Measurements from ENCODE around the gene KRTAP10-1. TPM values are rescaled to one million over a fixed set of nuclear protein-coding genes. Genes with fewer than 3 reads are reported as not detected.

KRTAP10-1 gene
- total and polyA plus RNA-seq, 9 of the 15 experiments (the other 6 are each of a cell fraction or from before 2014, with no cell fraction given) = not detected

DNA sequence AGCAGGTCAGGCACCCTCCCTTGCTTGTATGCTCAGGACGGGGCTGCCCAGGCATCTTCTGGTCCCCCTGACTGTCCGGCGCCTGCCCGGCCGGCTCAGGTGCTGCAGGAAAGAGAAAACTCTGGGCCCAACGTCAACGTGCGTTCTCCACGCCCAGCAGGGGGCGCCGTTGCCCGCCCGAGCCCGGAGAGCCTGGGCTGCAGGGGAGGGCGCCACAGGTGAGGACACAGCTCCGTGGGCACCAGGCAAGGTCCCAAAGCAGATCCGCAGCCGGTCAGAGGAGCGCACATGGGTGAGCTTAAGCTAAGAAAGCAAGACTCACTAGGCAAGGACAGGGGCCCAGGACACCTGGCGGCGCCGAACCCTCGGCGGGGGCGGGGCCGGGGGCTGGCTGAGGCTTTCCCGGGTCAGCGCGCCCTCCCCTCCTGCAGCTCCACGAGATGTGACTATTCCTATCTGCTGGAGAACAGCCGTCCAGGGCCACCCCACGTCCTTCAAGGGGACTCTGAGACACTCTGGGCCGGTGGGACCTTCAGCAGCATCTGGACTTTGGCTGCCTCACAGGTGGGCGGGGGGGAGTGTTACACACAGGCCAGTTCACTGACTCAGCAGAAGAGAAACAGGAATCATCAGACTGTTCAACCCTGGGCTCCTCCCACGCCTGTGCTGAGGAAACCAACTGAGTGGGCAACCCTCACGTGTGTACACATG is 29.3 kb downstream of the KRTAP10-1 start (continued):
- TF ChIP-seq ZZZ3 (IDR thresholded peaks at IDR 0.05) (no peak), MAZ (CRISPR knock-in tag; conservative IDR thresholded peaks at IDR 0.05 in 1 of 2, IDR thresholded peaks at IDR 0.05 in 1 of 2) (peak; percentile 64 to 83), MYC (IDR thresholded peaks at IDR 0.05; ENCODE audit: low read depth, low read length) (0 out of 2 replicates have a peak, but pooled peaks have one; percentile 40), MYC (CRISPR knock-in tag; IDR thresholded peaks at IDR 0.05; ENCODE audit: borderline replicate concordance, low read depth) (no peak), PHB (CRISPR knock-in tag; IDR thresholded peaks at IDR 0.05) (0 out of 2 replicates have a peak, but pooled peaks have one; percentile 26), CBX1 (IDR thresholded peaks at IDR 0.05; ENCODE audit: low read depth) (no peak), DDX20 (tag; IDR thresholded peaks at IDR 0.05; ENCODE audit: low read depth) (no peak), GABPB1 (CRISPR knock-in tag; IDR thresholded peaks at IDR 0.05) (0 out of 2 replicates have a peak, but pooled peaks have one; percentile 34), FOSL1 (tag; conservative IDR thresholded peaks at IDR 0.05) (no peak), NRF1 (conservative IDR thresholded peaks at IDR 0.05 in 1 of 2, IDR thresholded peaks at IDR 0.05 in 1 of 2) (peak; percentile 18 to 39; a peak in 2 of 4 replicates), ATF1 (CRISPR knock-in tag; IDR thresholded peaks at IDR 0.05) (no peak), ATF1 (tag; IDR thresholded peaks at IDR 0.05) (peak; percentile 48; the same call in 1 of the 2 replicates), RAD21 (CRISPR knock-in tag; conservative IDR thresholded peaks at IDR 0.05 in 1 of 2, IDR thresholded peaks at IDR 0.05 in 1 of 2) (peak; percentile 93 to 96), NCOR1 (IDR thresholded peaks at IDR 0.05) (no peak), ZNF224 (CRISPR knock-in tag; IDR thresholded peaks at IDR 0.05) (no peak), SMC3 (conservative IDR thresholded peaks at IDR 0.05; ENCODE audit: insufficient read depth, low read depth, low read length) (peak; percentile 92), ZNF316 (IDR thresholded peaks at IDR 0.05) (peak; percentile 86), NR2F6 (CRISPR knock-in tag; IDR thresholded peaks at IDR 0.05) (no peak), MCM7 (IDR thresholded peaks at IDR 0.05) (no peak)
- TF ChIP-seq, protein P1, sequence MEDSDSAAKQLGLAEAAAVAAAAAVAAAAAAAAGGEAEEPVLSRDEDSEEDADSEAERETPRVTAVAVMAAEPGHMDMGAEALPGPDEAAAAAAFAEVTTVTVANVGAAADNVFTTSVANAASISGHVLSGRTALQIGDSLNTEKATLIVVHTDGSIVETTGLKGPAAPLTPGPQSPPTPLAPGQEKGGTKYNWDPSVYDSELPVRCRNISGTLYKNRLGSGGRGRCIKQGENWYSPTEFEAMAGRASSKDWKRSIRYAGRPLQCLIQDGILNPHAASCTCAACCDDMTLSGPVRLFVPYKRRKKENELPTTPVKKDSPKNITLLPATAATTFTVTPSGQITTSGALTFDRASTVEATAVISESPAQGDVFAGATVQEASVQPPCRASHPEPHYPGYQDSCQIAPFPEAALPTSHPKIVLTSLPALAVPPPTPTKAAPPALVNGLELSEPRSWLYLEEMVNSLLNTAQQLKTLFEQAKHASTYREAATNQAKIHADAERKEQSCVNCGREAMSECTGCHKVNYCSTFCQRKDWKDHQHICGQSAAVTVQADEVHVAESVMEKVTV (CRISPR knock-in tag; IDR thresholded peaks at IDR 0.05) = peak; percentile 90
- TF ChIP-seq, protein P2, sequence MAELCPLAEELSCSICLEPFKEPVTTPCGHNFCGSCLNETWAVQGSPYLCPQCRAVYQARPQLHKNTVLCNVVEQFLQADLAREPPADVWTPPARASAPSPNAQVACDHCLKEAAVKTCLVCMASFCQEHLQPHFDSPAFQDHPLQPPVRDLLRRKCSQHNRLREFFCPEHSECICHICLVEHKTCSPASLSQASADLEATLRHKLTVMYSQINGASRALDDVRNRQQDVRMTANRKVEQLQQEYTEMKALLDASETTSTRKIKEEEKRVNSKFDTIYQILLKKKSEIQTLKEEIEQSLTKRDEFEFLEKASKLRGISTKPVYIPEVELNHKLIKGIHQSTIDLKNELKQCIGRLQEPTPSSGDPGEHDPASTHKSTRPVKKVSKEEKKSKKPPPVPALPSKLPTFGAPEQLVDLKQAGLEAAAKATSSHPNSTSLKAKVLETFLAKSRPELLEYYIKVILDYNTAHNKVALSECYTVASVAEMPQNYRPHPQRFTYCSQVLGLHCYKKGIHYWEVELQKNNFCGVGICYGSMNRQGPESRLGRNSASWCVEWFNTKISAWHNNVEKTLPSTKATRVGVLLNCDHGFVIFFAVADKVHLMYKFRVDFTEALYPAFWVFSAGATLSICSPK (IDR thresholded peaks at IDR 0.05; ENCODE audit: borderline replicate concordance) = no peak

Measured in K562 (cell line).